Trophoblast cell (in vitro differentiated cells and primary cell): ENCODE results near the gene ZC3H11A.
A peak's percentile ranks its signal among the peaks of the same experiment; 100 is the strongest.
"Not testable (repeated sequence)": the region's sequence is repeated elsewhere in the genome, so short reads cannot be mapped to it uniquely, and the experiment has no call there.

Source experiments
- DNase-seq, 2 donors: peaks; one replicate each; pipeline ENCODE4 v3.0.0-alpha.2; 2016
- H2AFZ ChIP-seq: 2 replicates; pipeline ENCODE4 v1.6.1; 2013; ENCODE audit warnings: low read length, moderate library complexity, mild to moderate bottlenecking; ENCODE audit not compliant: insufficient read depth, poor library complexity
- H2AK5ac ChIP-seq: 2 replicates; pipeline ENCODE4 v1.6.1; 2013; ENCODE audit warnings: mild to moderate bottlenecking, low read length
- H2BK120ac ChIP-seq: 2 replicates; pipeline ENCODE4 v1.6.1; 2013; ENCODE audit warnings: low read length, mild to moderate bottlenecking, moderate library complexity; ENCODE audit not compliant: insufficient read depth, poor library complexity
- H2BK12ac ChIP-seq: 2 replicates; pipeline ENCODE4 v1.6.1; 2013; ENCODE audit warnings: mild to moderate bottlenecking, low read length, moderate library complexity
- H2BK5ac ChIP-seq: 2 replicates; pipeline ENCODE4 v1.6.1; 2013; ENCODE audit warnings: low read length, low read depth, moderate library complexity, mild to moderate bottlenecking; ENCODE audit not compliant: poor library complexity
- H3K14ac ChIP-seq: 2 replicates; pipeline ENCODE4 v1.6.1; 2013; ENCODE audit warnings: mild to moderate bottlenecking, low read length
- H3K18ac ChIP-seq: 2 replicates; pipeline ENCODE4 v1.6.1; 2013; ENCODE audit warnings: mild to moderate bottlenecking, low read length
- H3K23ac ChIP-seq: 2 replicates; pipeline ENCODE4 v1.6.1; 2013; ENCODE audit warnings: low read length
- H3K27ac ChIP-seq: 2 replicates; pipeline ENCODE4 v1.5.1; 2013; ENCODE audit warnings: low read depth, mild to moderate bottlenecking, inconsistent platforms, low read length, moderate library complexity
- H3K27me3 ChIP-seq: 2 replicates; pipeline ENCODE4 v1.6.1; 2013; ENCODE audit warnings: inconsistent platforms, mild to moderate bottlenecking, low read length, moderate library complexity; ENCODE audit not compliant: insufficient read depth
- H3K36me3 ChIP-seq, 2 experiments: 1 replicate in 1 of 2; 2 replicates in 1 of 2; pipeline ENCODE4 v1.6.1; 2013; ENCODE audit warnings: low read length in 2 of 2, mild to moderate bottlenecking in 2 of 2, moderate library complexity in 1 of 2; ENCODE audit not compliant: insufficient read depth in 2 of 2, control insufficient read depth in 1 of 2
- H3K4ac ChIP-seq: 2 replicates; pipeline ENCODE4 v1.6.1; 2013; ENCODE audit warnings: low read depth, mild to moderate bottlenecking, low read length, moderate library complexity
- H3K4me1 ChIP-seq, 2 experiments: 1 replicate in 1 of 2; 2 replicates in 1 of 2; pipeline ENCODE4 v1.6.1; 2013; ENCODE audit warnings: low read length in 2 of 2, mild to moderate bottlenecking in 2 of 2, moderate library complexity in 1 of 2; ENCODE audit not compliant: insufficient read depth in 2 of 2, control insufficient read depth in 1 of 2
- H3K4me2 ChIP-seq: 2 replicates; pipeline ENCODE4 v1.6.1; 2013; ENCODE audit warnings: inconsistent platforms, mild to moderate bottlenecking, low read length, moderate library complexity
- H3K4me3 ChIP-seq: 2 replicates; pipeline ENCODE4 v1.5.1; 2013; ENCODE audit warnings: mild to moderate bottlenecking, low read depth, low read length, inconsistent platforms
- H3K79me1 ChIP-seq: one replicate; pipeline ENCODE4 v1.6.1; 2013; ENCODE audit warnings: low read length
- H3K79me2 ChIP-seq: 2 replicates; pipeline ENCODE4 v1.6.1; 2013; ENCODE audit warnings: low read length, mild to moderate bottlenecking; ENCODE audit not compliant: control insufficient read depth, insufficient read depth, poor library complexity
- H3K9ac ChIP-seq: 2 replicates; pipeline ENCODE4 v1.6.1; 2013; ENCODE audit warnings: mild to moderate bottlenecking, low read length
- H3K9me3 ChIP-seq: 2 replicates; pipeline ENCODE4 v1.6.1; 2013; ENCODE audit warnings: low read depth, mild to moderate bottlenecking, control low read depth, inconsistent platforms, low read length; ENCODE audit not compliant: insufficient read depth
- H4K12ac ChIP-seq: 2 replicates; pipeline ENCODE4 v1.6.1; 2013; ENCODE audit warnings: low read depth, mild to moderate bottlenecking, low read length, moderate library complexity
- H4K8ac ChIP-seq: 2 replicates; pipeline ENCODE4 v1.6.1; 2013; ENCODE audit warnings: low read depth, mild to moderate bottlenecking, low read length, moderate library complexity
- H4K91ac ChIP-seq: one replicate; pipeline ENCODE4 v1.6.1; 2013; ENCODE audit warnings: low read depth, mild to moderate bottlenecking, low read length, moderate library complexity
- WGBS: extraction: QIAGEN DNeasy Blood & Tissue Kit; methylation state at CpG from one replicate; pipeline ENCODE4 v1.1.7; 2013; ENCODE audit warnings: missing lambda C conversion rate; ENCODE audit not compliant: insufficient read length, insufficient coverage; ENCODE audit errors: extremely low coverage; 5-methylcytosine and 5-hydroxymethylcytosine counted together

Gene ZC3H11A

GRCh38 chr1:203826175-203826574 is 30.8 kb downstream of the ZC3H11A start:
- H3K4me2 ChIP-seq = no peak overlapping the region
- H3K27ac ChIP-seq = no peak overlapping the region
- no peak overlapping the region for H2AFZ ChIP-seq
- no peaks in the 10 kb centered on the region for H3K4me1 ChIP-seq
- H3K9me3 ChIP-seq = no peaks in the 10 kb centered on the region
- H4K8ac ChIP-seq = no peak overlapping the region
- no peak overlapping the region for H2BK5ac ChIP-seq
- H3K9ac ChIP-seq = no peak overlapping the region
- H3K18ac ChIP-seq = no peak overlapping the region
- H3K36me3 ChIP-seq = peaks cover 21 to 41% of the 10 kb centered on the region in 2 experiments
- H2BK120ac ChIP-seq = no peak overlapping the region
- no peak overlapping the region for H4K12ac ChIP-seq
- no peak overlapping the region for H3K4ac ChIP-seq
- no peak overlapping the region for H3K23ac ChIP-seq
- H3K27me3 ChIP-seq = no peaks in the 10 kb centered on the region
- H2AK5ac ChIP-seq = no peak overlapping the region
- H3K14ac ChIP-seq = no peak overlapping the region
- no peak overlapping the region for H4K91ac ChIP-seq
- no peak overlapping the region for H2BK12ac ChIP-seq
- DNase-seq = no peak
- no peak overlapping the region for H3K4me3 ChIP-seq
- no CpG with 5 or more reads among the region's 2 CpGs for WGBS
- no peaks in the 10 kb centered on the region for H3K79me2 ChIP-seq
- no peaks in the 10 kb centered on the region for H3K79me1 ChIP-seq

DNA sequence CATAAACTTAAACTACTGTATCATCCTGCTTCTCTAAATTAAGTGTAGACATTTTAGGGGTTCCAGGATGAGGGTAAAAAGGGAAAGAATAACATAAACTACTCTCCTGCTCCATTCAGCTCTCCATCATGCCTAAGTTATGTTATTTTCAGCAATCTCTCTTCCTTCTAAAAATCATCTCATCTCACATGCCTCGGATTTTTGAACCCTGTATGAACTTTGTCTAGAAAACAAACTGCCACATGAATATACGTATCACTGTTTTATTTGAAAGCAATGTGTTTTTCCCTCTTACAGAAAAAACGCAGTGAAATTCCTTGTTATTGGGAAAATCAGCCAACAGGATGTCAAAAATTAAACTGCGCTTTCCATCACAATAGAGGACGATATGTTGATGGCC is 32.6 kb downstream of the ZC3H11A start:
- Histone ChIP-seq H2BK5ac (no peak overlapping the region), H3K79me1 (no peaks in the 10 kb centered on the region), H3K4me2 (no peak overlapping the region), H3K14ac (no peak overlapping the region), H3K9me3 (no peaks in the 10 kb centered on the region), H3K23ac (no peak overlapping the region), H3K79me2 (no peaks in the 10 kb centered on the region), H4K8ac (no peak overlapping the region), H3K27me3 (no peaks in the 10 kb centered on the region), H3K18ac (no peak overlapping the region), H3K4me1 (no peaks in the 10 kb centered on the region), H3K4ac (no peak overlapping the region), H3K27ac (no peak overlapping the region), H2AFZ (no peak overlapping the region), H4K12ac (no peak overlapping the region), H3K36me3 (peaks cover 25 to 41% of the 10 kb centered on the region in 2 experiments), H2BK12ac (no peak overlapping the region), H2AK5ac (no peak overlapping the region), H2BK120ac (no peak overlapping the region), H3K4me3 (no peak overlapping the region), H4K91ac (no peak overlapping the region), H3K9ac (no peak overlapping the region)
- DNase-seq = peak in 1 of 2 donors; percentile 40
- no CpG with 5 or more reads among the region's 5 CpGs for WGBS

- Histone ChIP-seq H3K27ac (no peak overlapping the region), H3K4me2 (no peak overlapping the region), H3K79me1 (no peaks in the 10 kb centered on the region), H4K12ac (no peak overlapping the region), H3K4me1 (no peaks in the 10 kb centered on the region), H3K9ac (no peak overlapping the region), H3K14ac (no peak overlapping the region), H3K23ac (no peak overlapping the region), H3K36me3 (peaks cover 26 to 37% of the 10 kb centered on the region in 2 experiments), H3K9me3 (no peaks in the 10 kb centered on the region), H2BK12ac (no peak overlapping the region), H2AK5ac (no peak overlapping the region), H2AFZ (no peak overlapping the region), H4K91ac (no peak overlapping the region), H3K18ac (no peak overlapping the region), H3K27me3 (no peaks in the 10 kb centered on the region), H3K4me3 (no peak overlapping the region), H4K8ac (no peak overlapping the region), H2BK120ac (no peak overlapping the region), H2BK5ac (no peak overlapping the region), H3K4ac (no peak overlapping the region), H3K79me2 (no peaks in the 10 kb centered on the region)
- WGBS = no CpG with 5 or more reads among the region's 1 CpG
- no peak for DNase-seq
These were observed 33.1 kb downstream of the ZC3H11A start for GRCh38 chr1:203828503-203828902.

DNA sequence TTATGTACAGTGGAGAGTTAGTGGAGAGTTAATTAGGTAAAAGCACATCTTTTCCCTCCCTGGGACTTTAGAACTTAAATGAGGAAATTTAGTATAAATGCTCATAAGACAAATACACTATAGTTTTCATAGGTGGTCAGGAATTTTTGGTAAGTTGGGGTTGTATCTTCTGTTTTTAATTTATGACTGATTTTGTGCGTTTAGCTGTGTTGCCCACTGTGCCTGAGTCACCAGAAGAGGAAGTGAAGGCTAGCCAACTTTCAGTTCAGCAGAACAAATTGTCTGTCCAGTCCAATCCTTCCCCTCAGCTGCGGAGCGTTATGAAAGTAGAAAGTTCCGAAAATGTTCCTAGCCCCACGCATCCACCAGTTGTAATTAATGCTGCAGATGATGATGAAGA is 33.8 kb downstream of the ZC3H11A start:
- not testable (repeated sequence) for H4K8ac ChIP-seq, H3K14ac ChIP-seq, H3K27ac ChIP-seq, H4K91ac ChIP-seq, H2BK5ac ChIP-seq, H3K79me1 ChIP-seq, H3K4me1 ChIP-seq, H3K27me3 ChIP-seq, H3K9me3 ChIP-seq, H3K4ac ChIP-seq, H2BK12ac ChIP-seq, H3K9ac ChIP-seq, H2BK120ac ChIP-seq, H2AFZ ChIP-seq, DNase-seq, H3K4me3 ChIP-seq, H2AK5ac ChIP-seq, H3K23ac ChIP-seq, H4K12ac ChIP-seq, H3K79me2 ChIP-seq, H3K18ac ChIP-seq, H3K4me2 ChIP-seq
- no CpG with 5 or more reads among the region's 5 CpGs for WGBS
- H3K36me3 ChIP-seq = peaks cover 24 to 36% of the 10 kb centered on the region in 2 experiments
